Activated naive CD4-positive, alpha-beta T cell treated with anti-CD3 and anti-CD28 coated beads, Interleukin-2, amount 50 U/mL, for 72 hours (primary cell): ENCODE measurements around the gene MYF5. TPM values are rescaled to one million over a fixed set of nuclear protein-coding genes. Genes with fewer than 3 reads are reported as not detected.

ENCODE experiments used
- ATAC-seq, 2 donors: fragments of 150-1000 bp; cut with Tn5 transposase; 2 replicates each; pipeline ENCODE4 v1.10.0; 2021; ENCODE audit warnings: mild to moderate bottlenecking in 2 of 2, moderate library complexity in 2 of 2
- DNase-seq, 2 donors: peaks; one replicate each; pipeline ENCODE4 v3.0.0; 2021 to 2022; ENCODE audit warnings: low spot score in 2 of 2
- H3K27ac Mint-ChIP-seq, 2 donors: one replicate each; pipeline ENCODE4 v1.8.0; 2022; ENCODE audit warnings: mild to moderate bottlenecking in 2 of 2, mixed read lengths in 2 of 2
- H3K36me3 Mint-ChIP-seq, 2 donors: one replicate each; pipeline ENCODE4 v1.8.0; 2022; ENCODE audit warnings: mixed read lengths in 2 of 2
- H3K9me3 Mint-ChIP-seq, 2 donors: one replicate each; pipeline ENCODE4 v1.8.0; 2022; ENCODE audit warnings: mixed read lengths in 2 of 2
- total RNA-seq, 2 donors: library from RNA; stranded (reverse); gene quantifications; one replicate each; pipeline ENCODE4 v1.2.3, GENCODE V29; 2022

The MYF5 gene
- total RNA-seq, 2 donors from 2014 or later, result not detected

GRCh38 chr12:80717856-80718255, 1.1 kb downstream of the MYF5 start:
- Mint-ChIP-seq H3K36me3 (peaks cover 5 to 19% of the 10 kb centered on the region in 2 donors), H3K27ac (no peak overlapping the region), H3K9me3 (peaks cover 0 to 5% of the 10 kb centered on the region in 2 donors)
- ATAC-seq (no peak), DNase-seq (no peak)

GRCh38 chr12:80720516-80720915, 3.8 kb downstream of the MYF5 start:
- DNase-seq (no peak), ATAC-seq (no peak)
- no peaks in the 10 kb centered on the region for H3K9me3 Mint-ChIP-seq
- peaks cover 0 to 11% of the 10 kb centered on the region in 2 donors for H3K36me3 Mint-ChIP-seq
- H3K27ac Mint-ChIP-seq, result no peak overlapping the region

- ATAC-seq, result no peak
- peaks cover 0 to 3% of the 10 kb centered on the region in 2 donors for H3K36me3 Mint-ChIP-seq
- DNase-seq, result no peak
- peaks cover 0 to 4% of the 10 kb centered on the region in 2 donors for H3K9me3 Mint-ChIP-seq
- H3K27ac Mint-ChIP-seq, result no peak overlapping the region
Observed at GRCh38 chr12:80721326-80721725, 4.6 kb downstream of the MYF5 start.

GRCh38 chr12:80745851-80746505, 29.3 kb downstream of the MYF5 start:
- peaks cover 0 to 13% of the 10 kb centered on the region in 2 donors for H3K9me3 Mint-ChIP-seq
- H3K27ac Mint-ChIP-seq, result no peak overlapping the region
- ATAC-seq (no peak), DNase-seq (no peak)
- no peaks in the 10 kb centered on the region for H3K36me3 Mint-ChIP-seq

GRCh38 chr12:80747800-80748199, 31.1 kb downstream of the MYF5 start:
- no peak overlapping the region for H3K27ac Mint-ChIP-seq
- DNase-seq (no peak), ATAC-seq (no peak)
- no peaks in the 10 kb centered on the region for H3K36me3 Mint-ChIP-seq
- H3K9me3 Mint-ChIP-seq, result peaks cover 0 to 13% of the 10 kb centered on the region in 2 donors

GRCh38 chr12:80749456-80749855, 32.7 kb downstream of the MYF5 start:
- H3K9me3 Mint-ChIP-seq, result peaks cover 0 to 9% of the 10 kb centered on the region in 2 donors
- no peaks in the 10 kb centered on the region for H3K36me3 Mint-ChIP-seq

GRCh38 chr12:80752464-80752863, 35.8 kb downstream of the MYF5 start:
- no peak for ATAC-seq
- Mint-ChIP-seq H3K9me3 (peaks cover 0 to 13% of the 10 kb centered on the region in 2 donors), H3K36me3 (no peaks in the 10 kb centered on the region), H3K27ac (no peak overlapping the region)
- no peak for DNase-seq

More at GRCh38 chr12:80749456-80749855, 32.7 kb downstream of the MYF5 start:
- no peak overlapping the region for H3K27ac Mint-ChIP-seq
- ATAC-seq, result no peak
- no peak for DNase-seq

- H3K36me3 Mint-ChIP-seq, result no peaks in the 10 kb centered on the region
- peaks cover 0 to 13% of the 10 kb centered on the region in 2 donors for H3K9me3 Mint-ChIP-seq
- no peak overlapping the region for H3K27ac Mint-ChIP-seq
- DNase-seq, result no peak
- ATAC-seq, result no peak
Observed at GRCh38 chr12:80754274-80754673, 37.6 kb downstream of the MYF5 start.

- Mint-ChIP-seq H3K9me3 (peaks cover 0 to 17% of the 10 kb centered on the region in 2 donors), H3K36me3 (no peaks in the 10 kb centered on the region), H3K27ac (no peak overlapping the region)
- DNase-seq (no peak), ATAC-seq (no peak)
Observed at GRCh38 chr12:80756875-80757274, 40.2 kb downstream of the MYF5 start.

GRCh38 chr12:80761838-80762237, 45.1 kb downstream of the MYF5 start:
- no peak overlapping the region for H3K27ac Mint-ChIP-seq
- ATAC-seq (no peak), DNase-seq (no peak)
- no peaks in the 10 kb centered on the region for H3K36me3 Mint-ChIP-seq
- H3K9me3 Mint-ChIP-seq, result peaks cover 0 to 14% of the 10 kb centered on the region in 2 donors

GRCh38 chr12:80763874-80764273, 47.2 kb downstream of the MYF5 start:
- Mint-ChIP-seq H3K36me3 (no peaks in the 10 kb centered on the region), H3K9me3 (peaks cover 0 to 14% of the 10 kb centered on the region in 2 donors), H3K27ac (no peak overlapping the region)
- DNase-seq (no peak), ATAC-seq (no peak)

GRCh38 chr12:80766210-80766609, 49.5 kb downstream of the MYF5 start:
- Mint-ChIP-seq H3K36me3 (no peaks in the 10 kb centered on the region), H3K27ac (no peak overlapping the region), H3K9me3 (peaks cover 0 to 11% of the 10 kb centered on the region in 2 donors)
- ATAC-seq (no peak), DNase-seq (no peak)

- ATAC-seq (no peak), DNase-seq (no peak)
- H3K9me3 Mint-ChIP-seq, result peaks cover 3 to 5% of the 10 kb centered on the region in 2 donors
- H3K36me3 Mint-ChIP-seq, result no peaks in the 10 kb centered on the region
- no peak overlapping the region for H3K27ac Mint-ChIP-seq
Observed at GRCh38 chr12:80766897-80767296, 50.2 kb downstream of the MYF5 start.

Other genes starting within 250 kb of the MYF5 start
- not detected for gene MYF6, start 9.3 kb upstream of the MYF5 start, total RNA-seq
- not detected for gene LIN7A, start 221.0 kb downstream of the MYF5 start, total RNA-seq